NCI-H1105 (cell line): ENCODE measurements around the gene CHPF.

ENCODE experiments used
- DNase-seq: peaks from one replicate; lab custom pipeline; 2025; lab: John Stamatoyannopoulos, UW

Gene CHPF

GRCh38 chr2:219531639-219532377, 11.8 kb downstream of the CHPF start:
- DNase-seq: no peak

GRCh38 chr2:219530048-219530963, 13.3 kb downstream of the CHPF start:
- peak; percentile 61 for DNase-seq

GRCh38 chr2:219527472-219527871, 16.1 kb downstream of the CHPF start:
- DNase-seq: no peak

GRCh38 chr2:219527076-219527394, 16.6 kb downstream of the CHPF start:
- no peak for DNase-seq

GRCh38 chr2:219526320-219527075, 17.1 kb downstream of the CHPF start:
- DNase-seq: no peak

- DNase-seq: no peak
Measured at GRCh38 chr2:219525533-219526232, 17.9 kb downstream of the CHPF start.

- DNase-seq: no peak
Measured at GRCh38 chr2:219524817-219525216, 18.8 kb downstream of the CHPF start.

GRCh38 chr2:219523031-219523671, 20.5 kb downstream of the CHPF start:
- DNase-seq: no peak

GRCh38 chr2:219522111-219523030, 21.2 kb downstream of the CHPF start:
- no peak for DNase-seq

GRCh38 chr2:219521066-219521880, 22.3 kb downstream of the CHPF start:
- no peak for DNase-seq

GRCh38 chr2:219520079-219520478, 23.5 kb downstream of the CHPF start:
- DNase-seq: no peak

- no peak for DNase-seq
Measured at GRCh38 chr2:219519526-219519916, 24.1 kb downstream of the CHPF start.

- no peak for DNase-seq
Measured at GRCh38 chr2:219517954-219518778, 25.4 kb downstream of the CHPF start.

- no peak for DNase-seq
Measured at GRCh38 chr2:219516888-219517287, 26.7 kb downstream of the CHPF start.

- DNase-seq: no peak
Measured at GRCh38 chr2:219515874-219516629, 27.6 kb downstream of the CHPF start.

- no peak for DNase-seq
Measured at GRCh38 chr2:219514836-219515235, 28.8 kb downstream of the CHPF start.

GRCh38 chr2:219514196-219514761, 29.3 kb downstream of the CHPF start, which contains the start of gene ASIC4:
ASIC4 (plus strand) TSS chr2:219514482; CDS start chr2:219514725, 243 bp downstream.
- no peak for DNase-seq
